Heart right ventricle (tissue), 16 donors: ENCODE data around the gene LCN15. TPM values are rescaled to one million over a fixed set of nuclear protein-coding genes. Genes with fewer than 3 reads are reported as not detected.
"Not testable (repeated sequence)": the region's sequence is repeated elsewhere in the genome, so short reads cannot be mapped to it uniquely, and the experiment has no call there.

ENCODE experiments used
- ATAC-seq, 8 donors: fragments of 200-7000 bp; cut with Tn5 transposase; one replicate each; pipeline ENCODE4 v1.9.1; 2020; ENCODE audit warnings: mild to moderate bottlenecking in 8 of 8, moderate library complexity in 8 of 8, moderate number of reproducible peaks in 1 of 8
- DNase-seq, 2 donors: peaks; one replicate each; pipeline ENCODE4 v3.0.0-alpha.2; 2020
- H3K27ac ChIP-seq, 10 donors: fragments of 200-600 bp; sonication (generic) in 2 of 10; one replicate each; pipeline versions ENCODE4 v1.5.0 to v1.8.0; 2020 to 2022; ENCODE audit warnings: mild to moderate bottlenecking in 3 of 10
- H3K27me3 ChIP-seq, 7 donors: fragments of 200-600 bp; one replicate each; pipeline ENCODE4 v1.8.0; 2021 to 2022; ENCODE audit warnings: mild to moderate bottlenecking in 2 of 7
- H3K36me3 ChIP-seq, 9 donors: fragments of 200-600 bp; sonication (generic) in 1 of 9; one replicate each; pipeline versions ENCODE4 v1.5.0 to v1.8.0; 2020 to 2022; ENCODE audit warnings: mild to moderate bottlenecking in 2 of 9
- H3K4me1 ChIP-seq, 9 donors: fragments of 200-600 bp; sonication (generic) in 1 of 9; one replicate each; pipeline versions ENCODE4 v1.5.0 to v1.8.0; 2020 to 2022; ENCODE audit warnings: mild to moderate bottlenecking in 4 of 9
- H3K4me3 ChIP-seq, 10 donors: fragments of 200-600 bp; sonication (generic) in 2 of 10; one replicate each; pipeline versions ENCODE4 v1.5.0 to v1.8.0; 2020 to 2022; ENCODE audit warnings: mild to moderate bottlenecking in 7 of 10, moderate library complexity in 2 of 10
- H3K9me3 ChIP-seq, 11 donors: fragments of 200-600 bp in 10 of 11; sonication (generic) in 2 of 11; one replicate each; pipeline versions ENCODE4 v1.5.0 to v1.8.0; 2013 to 2022; ENCODE audit warnings: mild to moderate bottlenecking in 2 of 11, control low read depth in 1 of 11, moderate library complexity in 1 of 11
- CTCF ChIP-seq, 9 donors: fragments of 200-600 bp; sonication (generic) in 2 of 9; IDR thresholded peaks; one replicate each; pipeline versions ENCODE4 v1.5.0 to v1.8.0; 2021 to 2022; ENCODE audit warnings: antibody characterized with exemption in 9 of 9, mild to moderate bottlenecking in 5 of 9, moderate library complexity in 1 of 9
- WGBS, 2 donors: extraction: QIAGEN DNeasy Blood & Tissue Kit; methylation state at CpG; one replicate each; pipeline ENCODE4 v1.1.7; 2013; ENCODE audit warnings: inconsistent platforms in 1 of 2; 5-methylcytosine and 5-hydroxymethylcytosine counted together
- intact Hi-C, 10 donors: fragments of 100-400 bp; cut with DNase I; formaldehyde crosslinking; loops; one replicate each; pipeline versions ENCODE4 v1.11.1 to v1.14.2; 2022
- polyA plus RNA-seq, 2 donors: library from polyadenylated mRNA; stranded (reverse); fragments of 200-250 nt; gene quantifications; one replicate each; pipeline ENCODE4 v1.2.3, GENCODE V29; 2013
- total RNA-seq, 10 donors: library from RNA; stranded (reverse); fragmentation: NEBNext Ultra II Directional in 3 of 10; extraction: Animal tissue kit (Norgen Biotek cat#: 25700) in 3 of 10; gene quantifications; one replicate each; pipeline versions ENCODE4 v1.2.1 to v1.2.4, GENCODE V29; 2021 to 2023
- donor health status: Arrhythmogenic right ventricular cardiomyopathy.
- donor health status: ischemic (EF 13 %, LVEDD 7.1; RV severe dilation, severe dysfunction).
- donor health status: healthy with polysubstance abuse.
- donor health status: DM: no; HTN: yes; CAD: no.
- donor health status: DM: no; HTN: no; CAD: no.
- donor health status: ischemic (EF 25% LVEDD 6.9; RV normal size, moderate dysfunction).
- donor health status: ischemic (EF 25% LVEDD 5.7; RV mildly dilated, moderate dysfunction).
- donor health status: healthy.
- donor health status: DM: yes; HTN: yes; CAD: no.
- donor health status: Ischemic cardiomyopathy.
- donor health status: ischemic (EF 35%, LVEDD 5.7; RV mildly dilated, moderate dysfunction).
- donor health status: nonischemic (EF 11% LVEDD 7.7; RV severe dilation, severe dysfunction).
- donor health status: DM: yes; HTN: yes; CAD: no.
- donor health status: PGD.
- donor health status: ischemic (EF 29% LVEDD 5.4; RV normal size, mild dysfunction).
- donor health status: nonischemic (EF 23%, LVEDD 6.1; RV moderate dilation, normal function).

The LCN15 gene
- total and polyA plus RNA-seq, 12 donors = 0.85 to 20.1 (median 1.3) TPM; not detected in 7

DNA sequence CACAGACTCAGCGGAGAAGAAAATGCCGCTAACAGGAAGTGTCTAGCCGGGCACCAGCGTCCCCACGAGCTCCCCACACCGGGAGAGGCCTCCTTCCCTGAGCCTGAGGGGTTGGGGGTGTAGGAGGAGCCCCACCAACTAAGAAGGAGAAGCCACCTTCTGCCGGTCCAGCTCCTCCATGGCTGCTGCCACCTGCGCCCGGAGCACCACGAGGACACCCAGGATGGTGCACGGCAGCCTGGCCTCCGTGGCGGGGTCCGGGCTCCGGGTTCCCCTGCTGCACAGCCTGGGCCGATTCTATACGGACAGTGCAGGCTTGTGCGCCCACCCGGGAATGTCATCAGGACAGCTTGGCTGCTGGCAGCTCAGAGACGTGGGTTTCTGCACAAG is 6.6 kb downstream of the LCN15 start:
- ATAC-seq = no peak
- WGBS, 2 donors = 89 to 92% methylated on average over 20 of the region's 20 CpGs
- Histone ChIP-seq H3K27ac (no peak overlapping the region), H3K27me3 (peaks cover 0 to 12% (median 0%) of the 10 kb centered on the region in 7 donors), H3K36me3 (no peaks in the 10 kb centered on the region), H3K4me1 (peaks cover 0 to 12% (median 0%) of the 10 kb centered on the region in 9 donors), H3K4me3 (no peak overlapping the region), H3K9me3 (peaks cover 0 to 4% (median 0%) of the 10 kb centered on the region in 11 donors)
- TF ChIP-seq CTCF (IDR thresholded peaks at IDR 0.05) = no peak
- intact Hi-C loops = no loop called here
- DNase-seq = no peak

DNA sequence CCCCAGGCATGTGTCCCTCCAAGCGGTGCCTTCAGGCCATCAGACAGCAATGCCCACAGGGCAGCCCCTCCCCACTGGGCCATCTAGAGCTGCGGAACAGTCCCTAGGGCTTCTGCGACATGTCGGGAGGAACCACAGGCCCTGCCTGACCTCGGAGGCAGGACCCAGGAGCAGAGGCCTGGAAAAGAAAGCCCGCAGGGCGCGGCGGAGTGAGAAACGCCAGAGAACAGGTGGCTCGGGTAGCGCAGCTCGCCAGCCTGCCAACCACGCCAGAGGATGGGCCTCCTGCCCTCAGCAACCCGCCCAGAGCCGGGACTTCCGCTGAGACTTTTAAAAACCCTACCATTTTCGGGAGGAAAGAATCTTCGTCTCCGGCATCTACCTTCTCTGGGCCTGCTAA is 7.0 kb downstream of the LCN15 start:
- DNase-seq (no peak), ATAC-seq (no peak)
- Histone ChIP-seq H3K4me3 (no peak overlapping the region), H3K27ac (no peak overlapping the region), H3K36me3 (no peaks in the 10 kb centered on the region), H3K9me3 (peaks cover 0 to 5% (median 0%) of the 10 kb centered on the region in 11 donors), H3K27me3 (peaks cover 0 to 7% (median 0%) of the 10 kb centered on the region in 7 donors), H3K4me1 (peaks cover 0 to 12% (median 0%) of the 10 kb centered on the region in 9 donors)
- intact Hi-C loops = no loop called here
- WGBS, 2 donors = 91 to 93% methylated on average over 20 of the region's 20 CpGs
- TF ChIP-seq CTCF (IDR thresholded peaks at IDR 0.05) = no peak

- Histone ChIP-seq H3K4me3 (no peak overlapping the region), H3K4me1 (peaks cover 0 to 12% (median 0%) of the 10 kb centered on the region in 9 donors), H3K27me3 (peaks cover 0 to 3% (median 0%) of the 10 kb centered on the region in 7 donors), H3K27ac (no peak overlapping the region), H3K9me3 (peaks cover 0 to 10% (median 0%) of the 10 kb centered on the region in 11 donors), H3K36me3 (no peaks in the 10 kb centered on the region)
- 93 to 95% methylated on average over 18 of the region's 18 CpGs for WGBS, 2 donors
- TF ChIP-seq CTCF (IDR thresholded peaks at IDR 0.05) = no peak
- DNase-seq (no peak), ATAC-seq (no peak)
- intact Hi-C loops = no loop called here
Measured at GRCh38 chr9:136756836-136757235, 7.5 kb downstream of the LCN15 start.

DNA sequence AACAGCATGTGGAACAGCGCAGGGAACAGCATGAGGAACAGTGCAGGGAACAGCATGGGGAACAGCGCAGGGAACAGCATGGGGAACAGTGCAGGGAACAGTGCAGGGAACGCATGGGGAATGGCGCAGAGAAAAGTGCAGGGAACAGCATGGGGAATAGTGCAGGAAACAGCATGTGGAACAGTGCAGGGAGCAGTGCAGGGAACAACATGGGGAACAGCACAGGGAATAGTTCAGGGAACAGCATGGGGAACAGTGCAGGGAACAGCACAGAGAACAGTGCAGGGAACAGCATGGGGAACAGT is 8.2 kb downstream of the LCN15 start:
- DNase-seq = no peak
- WGBS, 2 donors = 98 to 100% methylated on average over 4 of the region's 4 CpGs
- no peak for TF ChIP-seq CTCF (IDR thresholded peaks at IDR 0.05)
- intact Hi-C loops = no loop called here
- H3K36me3 ChIP-seq = no peaks in the 10 kb centered on the region
- peaks cover 0 to 9% (median 2%) of the 10 kb centered on the region in 9 donors for H3K4me1 ChIP-seq
- ATAC-seq = no peak
- no peak overlapping the region for H3K4me3 ChIP-seq
- H3K27ac ChIP-seq = no peak overlapping the region
- peaks cover 0 to 3% (median 0%) of the 10 kb centered on the region in 7 donors for H3K27me3 ChIP-seq
- peaks cover 0 to 17% (median 0%) of the 10 kb centered on the region in 11 donors for H3K9me3 ChIP-seq

- DNase-seq, ATAC-seq, H3K4me3 ChIP-seq, H3K4me1 ChIP-seq, H3K36me3 ChIP-seq, H3K27ac ChIP-seq, H3K27me3 ChIP-seq, intact Hi-C loops: not testable (repeated sequence)
- 89 to 93% methylated on average over 22 of the region's 22 CpGs for WGBS, 2 donors
- H3K9me3 ChIP-seq = peaks cover 0 to 18% (median 0%) of the 10 kb centered on the region in 11 donors
Measured at GRCh38 chr9:136755302-136756133, 8.8 kb downstream of the LCN15 start.
